ENCODE measurements around the gene GIMAP2.

DNA sequence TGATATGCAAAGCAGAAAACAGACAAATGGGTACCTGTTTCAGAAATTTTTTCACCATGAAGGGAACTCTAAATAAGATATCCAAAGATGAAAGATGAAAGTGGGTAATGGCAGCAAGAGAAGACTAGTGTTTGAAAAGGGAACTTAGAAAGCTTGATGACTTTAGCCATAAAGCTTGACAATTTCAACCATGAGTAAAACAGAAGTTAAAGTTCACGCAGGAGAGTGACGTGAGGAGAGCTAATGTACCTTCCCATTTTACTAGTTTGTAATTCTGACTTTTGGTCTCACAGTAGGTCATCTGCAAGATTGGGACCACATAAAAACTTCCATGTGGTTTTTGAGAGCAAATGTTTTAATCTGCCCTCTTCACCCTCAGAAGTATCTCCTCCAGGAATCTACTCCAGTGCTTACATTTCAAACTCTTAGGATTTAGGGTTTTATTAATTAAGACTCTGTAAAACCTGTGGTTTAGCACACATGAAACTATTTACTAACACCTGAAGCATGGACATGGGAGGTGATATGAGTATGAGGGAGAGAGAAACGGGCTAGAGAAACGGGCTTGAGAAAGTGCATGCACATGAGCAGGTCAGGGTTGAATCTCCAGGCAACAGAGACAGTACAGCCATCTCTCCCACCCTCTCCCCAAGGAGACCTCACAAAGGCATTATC lies 24.4 kb upstream of the GIMAP2 start:
- TF ChIP-seq SUZ12 (IDR thresholded peaks at IDR 0.05; ENCODE audit: extremely low read depth, insufficient read depth, insufficient read length) (no peak), ZNF274 (IDR thresholded peaks at IDR 0.05; ENCODE audit: low read depth, low read length) (no peak)

Data from NT2/D1 (cell line).